ENCODE measurements around the gene SLC22A24.
"Not testable (repeated sequence)": the region's sequence is repeated elsewhere in the genome, so short reads cannot be mapped to it uniquely, and the experiment has no call there.

The SLC22A24 gene

GRCh38 chr11:63046203-63046602, 97.8 kb downstream of the SLC22A24 start:
- H3K4me3 ChIP-seq (ENCODE audit: low read depth in 1 of 2, low read length in 2 of 2); H3K27me3 ChIP-seq (ENCODE audit: control insufficient read depth in 1 of 2, insufficient read depth in 2 of 2, low read length in 2 of 2); H3K9me3 ChIP-seq (ENCODE audit: low read length); H3K4me1 ChIP-seq (ENCODE audit: insufficient read depth, low read length); H3K9ac ChIP-seq (ENCODE audit: low read length); H3K27ac ChIP-seq (ENCODE audit: low read depth, low read length); H3K36me3 ChIP-seq (ENCODE audit: insufficient read depth, low read length): not testable (repeated sequence)

- H3K9me3 ChIP-seq (ENCODE audit: low read length), result no peaks in the 10 kb centered on the region
- H3K27me3 ChIP-seq (ENCODE audit: control insufficient read depth in 1 of 2, insufficient read depth in 2 of 2, low read length in 2 of 2), result no peaks in the 10 kb centered on the region
- H3K4me3 ChIP-seq (ENCODE audit: low read depth in 1 of 2, low read length in 2 of 2), result no peak overlapping the region
- no peak overlapping the region for H3K9ac ChIP-seq (ENCODE audit: low read length)
- H3K27ac ChIP-seq (ENCODE audit: low read depth, low read length), result no peak overlapping the region
- no peaks in the 10 kb centered on the region for H3K36me3 ChIP-seq (ENCODE audit: insufficient read depth, low read length)
- H3K4me1 ChIP-seq (ENCODE audit: insufficient read depth, low read length), result no peaks in the 10 kb centered on the region
Observed at GRCh38 chr11:63042596-63042995, 101.4 kb downstream of the SLC22A24 start.

GRCh38 chr11:63032457-63032856, 111.6 kb downstream of the SLC22A24 start:
- Histone ChIP-seq H3K4me3 (ENCODE audit: low read depth in 1 of 2, low read length in 2 of 2) (no peak overlapping the region), H3K9me3 (ENCODE audit: low read length) (no peaks in the 10 kb centered on the region), H3K27ac (ENCODE audit: low read depth, low read length) (no peak overlapping the region), H3K9ac (ENCODE audit: low read length) (no peak overlapping the region), H3K36me3 (ENCODE audit: insufficient read depth, low read length) (no peaks in the 10 kb centered on the region), H3K27me3 (ENCODE audit: control insufficient read depth in 1 of 2, insufficient read depth in 2 of 2, low read length in 2 of 2) (no peaks in the 10 kb centered on the region), H3K4me1 (ENCODE audit: insufficient read depth, low read length) (no peaks in the 10 kb centered on the region)
